NCI-H146 treated with DMSO at 0.1 percent for 48 hours (cell line): ENCODE results near the gene CPEB4.

ENCODE experiments used
- DNase-seq: peaks from one replicate; lab custom pipeline; 2025; ENCODE audit not compliant: unreplicated experiment; lab: John Stamatoyannopoulos, UW

CPEB4 gene

DNA sequence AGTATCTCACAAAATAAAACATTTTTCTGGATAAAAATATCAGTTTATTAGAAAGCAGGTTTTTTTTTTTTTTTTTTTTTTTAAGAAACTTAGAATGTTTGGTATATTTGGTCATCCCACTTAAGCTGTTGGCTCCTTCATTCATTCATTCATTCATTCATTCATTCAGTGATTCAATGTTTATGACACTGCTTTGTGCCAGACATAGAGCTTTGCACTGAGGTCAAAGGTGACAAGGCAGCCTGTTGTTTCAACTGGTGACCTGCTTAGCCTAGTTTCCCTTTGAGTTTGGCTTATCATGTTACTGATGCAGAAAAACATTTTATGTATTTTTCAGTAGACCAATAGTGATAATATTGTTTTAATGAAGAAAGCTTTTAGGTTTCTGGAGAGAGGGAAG, 23.5 kb downstream of the CPEB4 start:
- DNase-seq = no peak

DNA sequence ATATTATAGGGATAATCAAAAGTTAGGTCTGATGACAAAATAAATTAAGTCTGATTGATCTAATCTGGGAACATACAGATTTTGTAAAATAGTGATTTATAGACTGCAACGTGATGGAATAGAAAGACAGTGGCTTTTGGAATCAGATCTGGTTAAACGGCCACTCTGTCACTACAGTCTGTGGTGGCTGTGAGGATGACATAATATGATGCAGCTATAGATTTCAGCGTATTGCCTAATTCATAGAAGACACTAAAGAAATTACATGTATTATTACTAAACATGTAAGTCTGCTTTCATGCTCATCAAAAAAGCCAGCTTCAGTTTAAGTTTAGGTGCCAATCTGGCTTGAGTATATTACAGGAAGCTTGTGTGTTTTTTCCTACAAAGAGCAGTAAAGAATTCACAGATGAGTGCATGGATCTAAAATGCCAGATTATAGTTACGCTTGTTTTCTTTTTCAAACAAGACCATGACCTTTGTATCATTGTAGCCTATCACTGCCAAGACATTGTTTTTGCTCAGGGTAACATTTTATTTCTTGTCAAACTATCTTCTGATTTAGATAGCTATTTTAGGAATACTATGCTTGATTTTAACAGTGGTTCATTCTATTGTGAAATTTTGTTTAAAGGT, 25.7 kb downstream of the CPEB4 start:
- DNase-seq = no peak

DNA sequence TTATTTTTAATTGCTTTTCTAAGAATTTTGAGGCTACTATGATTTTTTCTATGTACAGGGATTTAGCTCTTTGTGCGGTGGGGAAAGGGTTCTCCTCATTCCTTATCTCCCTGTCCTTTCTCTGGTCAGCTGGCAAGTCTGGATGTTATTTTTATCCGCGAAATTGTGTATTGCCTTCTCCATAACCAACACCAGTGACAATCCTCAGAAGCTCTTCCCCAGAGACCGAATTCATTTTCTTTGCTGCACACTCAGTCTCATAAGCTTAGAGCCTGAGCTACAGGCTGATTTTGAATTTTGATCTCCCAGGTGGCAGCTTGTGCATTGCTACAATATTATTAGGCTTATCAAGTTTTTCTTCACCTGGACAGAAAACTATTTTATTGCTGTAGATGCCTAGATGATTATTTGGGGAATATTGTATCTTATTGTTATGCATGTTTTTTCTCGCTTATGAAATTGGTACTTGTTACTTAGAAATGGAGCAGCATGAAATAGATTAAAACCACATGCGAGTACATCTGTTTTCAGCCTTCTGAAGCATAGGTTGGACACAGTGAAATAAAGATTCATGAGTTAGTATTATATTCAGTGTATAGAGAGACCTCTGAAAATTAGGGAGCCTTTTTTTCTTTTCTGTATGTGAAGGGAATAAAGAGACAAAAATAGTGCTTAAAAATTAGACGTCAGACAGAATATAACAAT, 27.3 kb downstream of the CPEB4 start:
- no peak for DNase-seq

DNA sequence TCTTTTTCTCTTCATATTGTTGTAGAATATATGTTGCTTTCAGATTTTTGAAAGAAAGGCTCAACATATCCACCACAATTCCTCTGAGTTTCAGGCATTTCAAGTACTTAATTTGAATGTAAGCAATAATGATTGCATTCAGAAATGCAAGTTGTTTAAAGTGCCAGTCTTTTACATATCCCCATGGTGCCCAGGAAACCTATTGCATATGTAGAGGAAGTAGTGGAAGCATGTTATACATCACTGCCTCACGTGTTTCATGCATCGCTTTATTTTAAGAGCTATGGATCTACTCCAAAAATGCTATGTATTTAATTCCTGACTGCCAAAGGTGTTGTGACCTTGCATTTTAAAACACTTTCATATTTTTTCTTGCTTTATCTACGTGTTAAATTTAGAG, 28.1 kb downstream of the CPEB4 start:
- DNase-seq = no peak

DNA sequence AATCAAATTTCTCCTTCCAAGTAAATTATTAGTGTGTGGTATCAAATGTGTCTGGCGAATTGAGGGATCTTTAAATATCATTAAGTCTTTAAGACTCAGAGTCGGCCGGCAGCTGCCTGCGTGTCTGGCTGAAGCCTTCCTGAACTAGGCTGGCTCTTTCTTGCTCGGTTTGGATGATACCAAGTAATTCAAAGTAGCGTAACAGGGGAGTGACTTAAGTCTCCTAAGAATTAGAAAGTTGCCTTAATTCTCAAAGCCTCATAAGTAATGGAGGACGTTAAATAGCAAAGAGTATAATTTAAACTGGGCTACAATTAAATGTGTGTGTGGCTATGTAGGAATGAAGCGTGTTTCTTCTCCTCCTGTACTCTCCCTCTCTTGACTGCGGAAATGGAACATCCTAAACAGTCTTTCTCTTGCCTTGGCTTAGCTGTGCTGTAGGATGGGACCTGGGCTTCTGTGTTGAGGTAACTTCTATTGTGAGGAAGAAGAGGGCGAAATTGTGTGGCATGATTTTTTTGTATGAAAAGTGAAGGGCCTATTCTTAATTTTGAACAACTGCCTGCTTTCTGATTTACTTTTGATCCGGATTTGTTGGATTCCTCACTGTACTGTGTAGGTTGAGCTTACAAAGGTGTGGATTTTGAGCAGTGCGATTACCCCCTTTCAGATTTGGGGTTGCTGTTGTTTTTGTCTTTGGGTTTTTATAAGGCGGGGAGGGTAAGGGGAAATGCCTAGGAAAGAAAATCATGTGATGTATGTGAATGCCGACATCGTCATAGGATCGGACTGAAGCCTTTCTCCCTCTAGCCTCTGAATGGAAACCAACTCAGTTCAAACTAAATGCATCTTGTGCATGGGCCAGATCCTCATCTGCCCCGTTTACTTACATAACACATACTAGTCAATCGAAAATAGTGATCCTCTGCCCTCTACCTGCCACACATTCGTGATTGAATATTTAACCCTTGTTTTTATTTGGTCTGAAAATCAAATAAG, 29.9 kb downstream of the CPEB4 start:
- no peak for DNase-seq

DNA sequence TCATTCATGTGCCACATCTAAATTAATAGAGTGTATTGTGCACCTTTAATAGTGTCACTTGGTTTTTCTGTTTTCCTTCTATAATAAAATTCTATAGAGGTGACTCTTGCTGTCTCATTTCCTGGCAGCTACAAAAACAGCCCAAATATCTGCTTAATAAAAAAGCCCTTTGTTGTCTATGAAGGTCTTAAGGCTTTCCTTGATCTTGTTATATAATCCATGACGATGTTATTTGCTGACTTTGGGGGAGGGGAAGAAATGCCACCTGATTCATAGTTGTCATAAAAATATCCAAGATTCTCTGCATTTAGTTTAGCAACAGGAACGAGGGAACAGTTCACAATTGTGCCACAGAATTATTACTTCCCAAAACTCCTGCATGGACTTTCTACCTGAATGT, 31.3 kb downstream of the CPEB4 start:
- no peak for DNase-seq

DNA sequence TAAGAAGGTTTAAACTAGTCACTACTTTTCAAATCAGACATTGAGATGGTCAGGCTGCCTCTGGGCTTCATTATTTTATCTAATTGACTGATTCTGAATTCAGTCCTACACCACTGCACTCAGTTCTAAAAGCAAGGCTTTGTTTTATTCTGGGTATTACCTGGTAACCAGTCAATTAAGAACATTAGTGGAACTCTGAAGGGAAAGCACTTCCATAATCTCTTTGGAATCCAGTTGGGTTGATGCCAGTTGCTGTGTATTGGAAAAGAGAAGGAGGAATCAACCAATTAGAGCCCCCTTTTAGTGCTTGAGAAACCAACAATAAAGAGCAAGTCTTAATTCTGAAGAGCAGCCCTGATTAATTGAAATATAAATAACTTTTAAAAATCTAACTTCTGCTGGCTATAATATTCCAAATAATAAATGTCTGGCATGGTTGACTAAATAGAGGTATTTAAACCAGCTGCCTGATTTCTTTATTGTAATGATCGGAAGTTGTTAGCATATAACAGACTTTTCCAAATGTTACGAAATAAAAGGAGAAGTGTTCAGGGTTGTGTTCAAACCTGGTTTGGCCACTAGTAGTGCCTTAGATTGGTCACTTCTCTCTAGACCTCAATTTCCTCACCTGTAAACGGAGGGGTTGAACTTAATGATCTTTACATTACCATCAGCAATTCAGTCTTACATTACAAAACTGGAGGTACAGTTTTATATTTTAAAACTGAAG, 32.0 kb downstream of the CPEB4 start:
- DNase-seq = no peak

DNA sequence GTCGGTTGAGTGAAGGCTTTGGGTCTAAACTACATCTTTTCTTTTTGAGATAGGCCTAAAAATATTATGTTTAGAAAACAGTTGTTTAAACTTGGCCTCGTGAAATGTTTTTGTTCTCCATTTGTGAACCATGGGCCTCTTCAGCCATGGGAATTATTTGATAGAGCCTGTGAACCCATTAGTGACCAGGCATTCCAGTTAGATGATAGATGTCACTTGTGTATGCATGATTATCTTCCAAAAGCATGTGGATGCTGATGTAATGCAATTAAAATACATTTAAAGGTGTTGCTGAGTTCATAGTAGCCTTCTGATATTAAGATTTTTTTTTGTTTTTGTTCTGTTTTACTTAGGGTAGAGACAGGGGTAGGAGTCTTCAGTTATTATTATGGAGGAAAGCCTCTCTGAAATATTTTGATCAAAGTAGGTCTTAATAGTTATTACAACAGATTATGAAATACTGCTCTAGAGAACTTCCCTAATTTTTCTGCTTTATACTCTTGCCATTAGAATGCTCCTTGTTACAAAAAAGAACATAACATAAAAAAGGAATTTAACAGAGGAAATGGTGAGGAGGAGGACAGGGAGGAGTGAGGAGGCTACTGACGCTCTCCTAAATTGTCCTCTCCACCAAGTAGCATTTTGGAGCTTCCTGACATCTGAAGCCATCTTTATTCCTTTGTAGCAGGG, 32.9 kb downstream of the CPEB4 start:
- no peak for DNase-seq

DNA sequence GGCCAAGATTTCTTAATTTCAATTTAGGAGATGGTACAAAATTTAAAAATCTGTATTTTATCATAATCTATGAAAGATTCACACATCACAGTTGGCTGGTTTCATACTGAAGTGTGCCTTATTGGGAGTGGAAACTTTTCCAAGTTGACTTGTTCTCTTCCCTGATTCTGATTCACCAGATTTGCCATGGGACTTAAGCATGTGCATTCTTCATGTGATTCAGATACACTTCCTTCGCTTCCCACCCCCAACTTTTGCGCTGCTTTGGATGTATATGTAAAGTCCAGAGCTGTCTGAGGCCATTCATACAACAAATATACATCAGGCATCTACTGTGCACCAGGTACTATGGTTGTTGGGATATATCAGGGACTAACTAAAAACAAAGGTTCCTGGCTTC, 34.4 kb downstream of the CPEB4 start:
- no peak for DNase-seq

DNA sequence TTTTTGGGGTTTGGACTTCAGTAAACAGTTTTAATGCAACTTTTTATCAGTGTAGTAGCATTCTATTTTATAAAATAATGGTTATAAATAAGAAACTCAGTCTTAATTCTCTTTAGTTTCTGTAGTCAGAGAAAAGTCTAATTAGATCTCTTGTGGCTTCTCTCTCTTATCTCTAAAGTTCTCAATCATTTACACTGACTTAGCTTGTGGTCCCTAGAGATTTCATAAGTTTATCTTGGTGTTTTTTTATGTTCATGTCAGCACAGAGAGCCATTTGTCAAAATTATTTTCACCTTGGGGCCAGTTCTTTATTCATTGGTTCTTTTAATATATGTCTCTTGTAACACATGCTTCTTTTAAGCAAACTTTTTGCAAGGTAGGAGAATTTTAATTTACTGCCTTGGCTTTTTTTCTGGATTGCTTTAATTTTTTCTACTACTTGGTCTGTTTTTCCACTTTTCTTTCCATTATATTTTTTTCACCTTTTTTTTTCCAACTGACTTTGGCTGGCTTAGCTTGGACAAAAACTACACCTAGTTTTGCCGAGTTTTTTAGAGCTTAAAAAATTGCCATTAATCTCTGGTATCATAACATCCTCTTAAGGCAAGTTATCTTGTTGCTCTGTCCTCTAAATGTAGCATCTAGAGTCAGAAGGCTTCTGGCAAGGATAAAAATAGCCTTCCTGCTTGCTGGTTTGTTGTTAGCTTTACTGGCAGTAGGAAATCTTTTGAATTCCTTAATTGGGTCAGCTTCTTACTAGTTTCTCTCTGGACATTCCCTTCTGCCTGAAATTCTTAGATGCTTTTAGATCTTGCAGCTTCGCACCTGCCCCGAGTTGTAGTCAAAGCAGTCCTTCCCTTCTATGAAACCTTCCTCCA, 35.3 kb downstream of the CPEB4 start:
- DNase-seq = no peak

DNA sequence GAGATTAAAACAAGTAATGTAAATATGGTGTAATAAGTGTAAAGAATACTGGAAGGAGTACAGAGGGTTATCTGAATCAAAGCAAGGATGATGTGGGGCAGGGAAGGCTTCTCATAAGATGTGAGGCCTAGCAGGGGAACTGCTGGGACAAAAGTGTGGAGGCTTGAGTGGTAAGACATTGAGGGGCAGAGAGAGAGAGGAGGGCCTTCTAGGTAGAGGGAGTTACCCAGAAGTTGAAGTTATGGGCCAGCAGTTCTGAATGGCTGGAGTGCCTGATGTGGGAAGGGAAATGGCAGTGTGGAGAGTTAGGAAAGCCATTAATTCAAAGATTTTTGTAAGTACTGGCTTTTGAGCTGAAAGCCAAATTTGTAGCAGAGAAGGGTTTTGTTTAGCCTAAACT, 36.8 kb downstream of the CPEB4 start:
- DNase-seq = no peak

DNA sequence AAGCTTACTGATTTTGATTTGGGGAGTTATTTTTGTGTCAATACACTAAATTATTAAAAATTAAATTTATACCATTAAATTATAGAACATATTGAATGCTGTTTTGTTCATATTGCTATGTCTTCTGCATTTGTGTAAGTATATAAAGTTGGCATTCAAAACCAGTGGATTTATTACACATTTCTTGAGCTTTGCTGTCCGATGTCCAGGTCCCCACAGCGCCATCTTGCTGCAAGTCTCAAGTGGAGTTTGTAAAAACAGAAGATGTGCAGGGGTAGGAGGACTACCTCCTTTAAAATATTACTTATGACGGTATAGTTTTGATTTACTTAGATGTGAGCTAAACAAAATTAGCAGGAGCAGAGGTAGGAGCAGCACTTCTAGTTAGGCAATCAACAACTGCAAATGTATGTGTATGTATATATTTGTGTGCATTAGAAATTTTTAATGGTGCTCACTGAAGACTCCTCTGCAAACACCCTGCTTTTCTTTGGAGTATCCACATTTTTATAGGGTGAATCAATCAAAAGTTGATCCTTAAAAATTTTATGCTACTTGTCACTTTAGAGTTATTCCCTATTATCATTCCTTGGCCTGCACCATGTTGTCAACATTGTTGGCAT, 37.4 kb downstream of the CPEB4 start:
- DNase-seq = no peak

DNA sequence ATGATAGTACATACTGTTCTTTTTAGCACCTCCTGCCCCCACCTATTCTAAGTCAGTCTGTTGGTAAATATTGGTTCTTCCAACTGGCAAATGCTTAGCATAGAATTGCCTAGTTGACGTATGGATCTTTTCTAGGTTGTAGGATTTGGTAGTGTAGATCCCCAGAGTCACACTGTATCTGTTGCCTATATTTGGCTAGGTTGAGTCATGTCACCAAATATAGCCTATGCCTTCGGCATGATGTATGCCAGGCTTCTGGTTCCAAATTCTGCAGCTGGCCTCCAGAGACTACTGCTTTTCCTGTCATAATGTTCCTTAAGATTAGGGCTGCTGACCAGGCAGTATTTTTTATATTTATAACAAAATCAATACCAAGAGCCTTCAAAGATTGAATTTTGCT, 38.2 kb downstream of the CPEB4 start:
- no peak for DNase-seq

DNA sequence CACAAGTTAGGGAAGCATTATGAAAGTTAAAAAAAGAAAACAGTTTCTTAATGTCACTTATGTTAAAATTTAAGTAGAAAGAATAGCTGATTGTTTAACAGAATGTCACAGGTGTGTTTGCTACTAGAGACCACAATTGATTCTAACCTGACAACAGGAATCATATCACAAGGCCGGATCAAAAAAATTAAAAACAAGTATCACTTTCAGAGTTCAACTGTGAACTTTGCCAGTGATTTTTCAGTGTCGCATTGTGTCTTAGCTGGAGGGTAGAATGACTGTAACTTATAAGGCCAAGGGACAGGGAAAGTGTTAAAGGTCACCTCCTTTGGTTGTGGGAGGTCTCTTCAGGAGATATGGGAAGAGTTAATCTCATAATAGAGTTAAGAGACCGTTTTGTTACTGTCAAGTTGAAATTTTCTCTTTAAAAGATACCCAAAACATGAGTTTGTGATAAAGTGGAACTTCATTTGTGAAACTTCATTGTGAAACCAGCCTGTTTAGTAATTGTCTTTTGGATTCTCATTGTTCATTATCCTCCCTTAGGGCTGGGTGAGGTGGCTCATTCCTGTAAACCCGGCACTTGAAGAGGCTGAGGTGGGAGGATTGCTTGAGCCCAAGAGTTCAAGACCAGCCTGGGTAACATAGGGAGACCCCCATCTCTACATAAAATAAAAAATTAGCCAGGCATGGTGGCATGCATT, 40.9 kb downstream of the CPEB4 start:
- DNase-seq = no peak

DNA sequence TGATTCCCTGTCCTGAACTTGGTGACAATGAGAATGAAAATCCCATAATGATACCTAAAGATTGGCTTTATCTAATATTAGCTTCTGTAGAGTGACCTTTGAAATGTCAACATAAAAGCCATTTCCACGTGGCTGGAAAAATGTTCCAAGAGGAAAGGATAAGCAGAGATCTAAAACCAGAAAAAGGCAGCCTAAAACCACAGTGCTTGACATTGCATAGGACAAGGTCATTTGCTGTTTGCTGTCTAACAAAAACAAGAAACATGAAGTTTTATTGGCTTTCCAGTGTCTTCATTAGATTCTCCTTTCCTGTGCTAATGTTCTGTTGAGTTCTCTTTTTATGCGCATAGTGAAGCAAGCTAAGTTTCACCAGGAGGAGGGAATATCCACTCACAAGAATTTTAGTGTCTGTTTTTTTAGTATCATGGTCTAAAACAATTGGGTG, 44.6 kb downstream of the CPEB4 start:
- no peak for DNase-seq

DNA sequence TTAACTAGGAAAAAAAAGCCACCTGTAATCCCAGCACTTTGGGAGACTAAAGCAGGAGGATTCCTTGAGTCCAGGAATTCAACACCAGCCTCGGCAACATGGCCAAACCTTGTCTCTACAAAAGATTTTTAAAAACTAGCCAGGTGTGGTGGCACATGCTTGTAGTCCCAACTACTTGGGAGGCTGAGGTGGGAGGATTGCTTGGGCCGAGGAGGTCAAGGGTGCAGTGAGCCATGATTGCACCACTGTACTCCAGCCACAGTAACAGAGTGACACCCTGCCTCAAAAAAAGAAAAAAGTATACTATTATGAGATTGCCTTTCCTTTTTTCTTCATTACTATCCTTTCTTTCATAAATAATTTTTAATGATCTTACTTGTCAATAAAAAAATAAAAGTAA, 45.8 kb downstream of the CPEB4 start:
- no peak for DNase-seq

DNA sequence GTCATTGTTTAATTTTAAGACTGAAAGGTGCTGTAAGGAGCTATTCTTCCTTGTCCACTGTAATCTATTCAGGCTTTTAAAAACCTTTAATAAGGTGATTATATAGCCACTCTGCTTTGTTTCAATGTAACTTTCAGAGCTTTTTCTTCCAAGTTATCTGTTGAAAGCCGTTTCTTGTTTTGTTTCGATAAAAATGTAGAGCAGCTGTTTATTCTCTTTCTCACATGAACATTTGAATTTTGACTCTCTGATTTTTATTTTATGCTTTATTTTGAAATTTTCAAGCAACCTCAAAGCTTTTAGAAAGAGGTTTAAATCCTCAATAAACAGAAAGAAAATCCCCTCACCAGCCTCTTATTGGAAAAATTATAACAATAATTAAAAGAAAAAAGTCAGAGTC, 47.2 kb downstream of the CPEB4 start:
- DNase-seq = no peak

DNA sequence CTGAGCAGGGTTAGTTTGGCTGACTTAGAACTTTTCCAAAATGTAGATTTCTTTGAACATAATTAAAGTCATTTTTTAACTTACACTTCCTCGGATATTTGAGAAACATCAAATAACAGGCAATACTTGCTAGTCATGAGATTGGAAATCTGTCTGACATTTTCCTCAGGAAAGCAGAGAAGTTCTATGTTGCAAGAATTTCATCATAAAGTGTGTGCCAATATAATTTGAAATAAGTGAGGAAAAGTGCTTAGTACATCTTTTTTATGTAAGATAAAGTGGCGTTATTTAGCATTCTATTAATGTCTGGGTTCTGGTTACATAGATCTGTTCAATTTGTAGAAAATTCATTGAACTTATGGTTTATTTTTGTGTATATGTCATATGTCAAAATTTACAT, 52.1 kb downstream of the CPEB4 start:
- no peak for DNase-seq

DNA sequence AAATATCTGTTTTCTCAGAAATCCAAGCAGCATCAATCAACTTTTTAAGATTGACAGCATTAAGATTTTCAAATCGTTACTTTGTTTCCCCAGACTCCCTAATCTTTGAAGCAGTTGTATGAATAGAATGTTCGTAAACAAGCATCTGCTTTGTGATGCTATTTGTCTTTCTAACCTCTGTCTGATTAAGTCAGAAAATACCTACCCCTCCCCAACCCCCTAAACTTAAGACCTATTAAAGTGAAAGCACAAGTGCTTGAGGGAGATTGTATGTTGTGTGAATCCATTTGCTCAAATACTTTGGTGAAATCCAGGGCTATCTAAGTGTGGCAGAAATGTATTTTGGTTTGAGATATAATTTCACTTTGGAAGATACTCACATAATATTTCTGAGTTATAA, 53.0 kb downstream of the CPEB4 start:
- DNase-seq = no peak
